NCI-H82 (cell line): ENCODE measurements around the gene COX8A.

Source experiments
- DNase-seq: peaks from one replicate; lab custom pipeline; 2025; lab: John Stamatoyannopoulos, UW

COX8A gene

DNA sequence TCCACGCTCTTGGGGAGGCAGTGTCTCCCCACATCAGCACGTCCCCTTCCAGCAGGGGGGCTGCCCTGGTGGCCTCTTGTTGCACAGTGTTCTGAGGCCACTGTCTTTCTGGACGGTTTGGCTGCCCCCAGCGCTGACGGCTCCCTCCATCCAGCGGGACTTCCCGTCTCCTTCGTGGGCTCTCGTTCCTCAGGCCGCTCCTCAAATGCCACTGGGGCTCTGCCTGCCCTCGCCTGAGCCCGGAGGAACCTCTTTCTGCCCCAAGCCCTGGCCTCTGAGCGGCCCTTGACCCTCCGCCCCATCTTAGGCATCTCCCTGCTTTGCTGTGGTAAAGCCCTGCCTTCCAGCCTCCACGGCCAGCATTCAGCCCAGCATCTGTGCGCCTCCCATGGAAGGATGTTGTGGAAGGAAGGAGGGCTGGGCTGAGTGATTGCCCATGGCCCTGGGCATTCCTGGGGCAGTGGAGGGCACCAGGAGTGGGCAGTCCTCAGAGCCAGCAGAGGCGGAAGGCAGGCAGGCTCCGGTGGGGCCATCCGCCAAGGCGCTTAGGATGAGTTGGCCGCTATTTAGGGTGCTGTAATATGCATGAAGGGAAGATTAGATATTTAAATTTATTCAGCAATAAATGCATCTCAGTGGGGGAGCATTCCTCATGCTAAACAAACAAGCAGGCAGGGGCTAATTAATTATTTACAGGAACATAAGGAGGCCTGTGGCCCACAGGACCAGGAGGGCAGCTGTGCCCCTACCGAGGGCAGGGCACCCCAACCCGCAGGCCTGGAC, 29.6 kb downstream of the COX8A start:
- DNase-seq: no peak

DNA sequence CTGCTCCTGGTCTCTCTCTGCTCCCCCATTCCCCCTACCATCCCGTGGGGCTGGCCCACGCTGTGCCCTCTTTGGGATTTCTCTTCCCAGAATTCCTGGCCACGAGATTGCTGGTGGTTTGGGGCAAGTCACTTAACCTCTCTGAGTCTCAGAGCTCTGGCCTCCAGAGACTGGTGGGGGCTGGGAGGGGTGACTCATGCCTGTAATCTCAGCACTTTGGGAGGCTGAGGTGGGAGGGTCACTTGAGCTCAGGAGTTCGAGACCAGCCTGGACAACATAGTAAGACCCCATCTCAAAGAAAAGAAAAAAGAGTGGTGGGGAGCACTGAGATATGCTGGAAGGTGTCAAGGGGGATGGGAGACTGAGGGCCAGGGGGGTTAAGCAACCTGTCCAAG, 30.2 kb downstream of the COX8A start:
- DNase-seq: no peak

GRCh38 chr11:64005691-64006090, 31.3 kb downstream of the COX8A start:
- DNase-seq: no peak

GRCh38 chr11:64006398-64006797, 32.0 kb downstream of the COX8A start:
- DNase-seq: no peak

DNA sequence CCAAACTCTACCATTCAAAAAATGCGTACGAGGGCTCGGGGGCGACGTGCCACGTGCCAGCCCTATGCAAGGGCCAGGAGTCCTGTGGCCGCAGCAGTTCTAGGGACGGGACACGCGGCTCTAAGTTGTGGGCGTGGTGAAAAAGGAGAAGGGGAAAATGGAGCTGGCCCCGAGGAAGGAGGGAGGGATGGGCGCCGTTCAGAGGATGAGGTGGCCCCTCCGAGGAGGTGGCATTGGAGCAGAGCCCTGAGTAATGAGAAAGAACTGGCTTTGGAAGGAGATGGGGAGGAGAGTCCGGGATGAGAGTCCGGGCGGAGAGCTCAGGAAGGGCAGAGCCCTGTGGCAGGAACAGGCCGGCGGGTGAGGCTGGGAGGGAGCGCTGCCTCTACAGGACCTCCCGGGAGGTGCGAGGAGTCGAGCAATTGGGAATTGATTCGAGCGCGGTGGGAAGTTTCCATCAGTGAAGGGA, 32.8 kb downstream of the COX8A start:
- DNase-seq: peak; percentile 36

DNA sequence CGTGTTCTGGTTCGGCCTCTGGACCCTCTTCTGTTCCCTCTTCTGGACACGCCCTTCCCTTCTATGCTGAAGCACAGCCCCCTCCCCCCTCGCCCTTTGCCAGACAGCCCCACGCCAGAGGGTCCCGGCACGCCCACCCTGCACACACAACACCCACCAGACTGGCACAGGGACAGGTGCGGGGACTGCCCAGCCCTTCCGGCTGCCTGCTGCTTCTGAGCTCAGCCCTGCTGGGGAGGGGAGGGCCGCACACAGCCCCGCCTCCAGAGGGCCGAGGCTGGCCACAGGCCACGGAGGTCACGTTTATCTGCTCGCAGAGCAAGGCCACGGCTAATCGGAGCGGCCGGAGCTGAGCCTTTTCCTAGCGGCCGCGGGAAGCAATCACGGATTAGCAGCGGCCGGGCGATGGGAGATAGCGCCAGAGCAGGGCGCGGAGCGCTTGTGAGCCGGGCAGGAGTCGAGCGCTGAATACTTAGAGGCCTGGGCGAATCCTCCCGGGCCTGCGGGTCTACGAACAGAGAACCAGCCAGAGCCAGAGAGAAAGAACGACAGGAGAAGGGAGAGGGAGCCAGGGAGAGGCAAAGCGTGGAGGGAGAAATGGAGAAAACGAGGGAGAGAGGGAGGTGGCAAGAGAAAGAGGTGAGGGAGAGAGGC, 33.3 kb downstream of the COX8A start:
- peak; percentile 55 for DNase-seq

DNA sequence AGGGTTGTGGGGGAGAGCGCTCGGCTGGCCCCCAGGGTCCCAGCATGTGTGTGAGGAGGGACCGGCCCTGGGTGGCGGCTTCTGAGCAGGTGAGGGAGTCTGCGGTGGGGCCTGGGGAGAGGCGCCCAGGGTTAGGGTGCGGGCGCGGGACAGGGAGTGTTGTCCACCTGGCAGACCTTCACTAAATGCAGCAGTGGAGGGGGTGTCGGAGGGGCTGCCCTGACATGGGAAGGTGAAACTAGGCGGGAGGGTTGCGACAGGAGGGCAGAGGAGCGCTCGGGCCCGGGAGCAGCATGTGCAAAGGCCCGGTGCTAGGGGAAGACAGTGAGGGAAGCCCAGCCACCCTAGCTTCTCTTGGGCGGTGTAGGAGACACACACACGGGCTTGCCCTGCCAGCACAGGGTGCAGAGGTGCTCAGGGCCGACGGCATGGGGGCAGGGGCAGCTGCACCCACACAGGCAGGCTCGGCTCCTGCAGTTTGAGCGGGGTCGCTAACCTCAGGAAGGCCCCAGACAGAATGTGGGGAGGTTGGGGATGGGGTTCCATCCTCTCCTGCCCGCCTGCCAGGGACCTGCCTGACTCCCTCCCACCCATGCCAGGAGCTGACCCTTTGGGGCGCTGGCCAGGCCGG, 34.0 kb downstream of the COX8A start:
- DNase-seq: no peak

DNA sequence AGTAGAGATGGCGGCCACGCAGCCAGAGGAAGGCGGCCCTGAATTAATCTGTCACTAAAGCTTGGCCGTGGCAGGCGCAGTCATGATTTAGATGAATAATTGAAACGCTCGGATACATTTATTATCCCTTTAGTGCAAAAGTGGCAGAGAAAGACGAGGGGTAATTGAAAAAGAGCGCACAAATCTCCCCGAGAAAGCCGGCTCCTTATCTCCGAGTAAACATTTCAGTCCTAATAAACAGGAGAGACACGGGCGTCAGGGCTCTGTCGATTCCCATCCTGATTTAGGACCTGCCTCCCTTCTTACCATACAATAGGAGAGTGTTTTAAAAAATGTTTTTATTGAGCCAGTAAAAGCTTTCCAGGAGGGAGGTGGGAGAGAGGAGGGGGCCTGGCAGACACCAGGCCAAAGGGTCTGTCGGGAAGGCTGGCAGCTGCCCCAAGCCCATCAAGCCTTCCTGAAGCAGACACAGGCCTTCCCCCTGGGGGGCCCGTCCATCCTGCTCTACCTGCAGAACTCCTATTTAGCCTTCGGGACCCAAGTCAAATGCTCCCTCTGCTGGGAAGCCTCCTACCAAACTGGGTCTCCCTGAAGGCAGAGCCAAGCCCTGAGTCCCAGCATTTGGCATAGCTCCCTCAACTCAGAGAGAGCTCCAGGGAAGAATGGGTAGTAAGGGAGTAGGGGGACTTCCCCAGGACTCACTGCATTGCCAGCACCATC, 34.7 kb downstream of the COX8A start:
- DNase-seq: no peak

GRCh38 chr11:64009710-64010109, 35.3 kb downstream of the COX8A start:
- no peak for DNase-seq

- DNase-seq: no peak
Observed at GRCh38 chr11:64010783-64011182, 36.4 kb downstream of the COX8A start.

DNA sequence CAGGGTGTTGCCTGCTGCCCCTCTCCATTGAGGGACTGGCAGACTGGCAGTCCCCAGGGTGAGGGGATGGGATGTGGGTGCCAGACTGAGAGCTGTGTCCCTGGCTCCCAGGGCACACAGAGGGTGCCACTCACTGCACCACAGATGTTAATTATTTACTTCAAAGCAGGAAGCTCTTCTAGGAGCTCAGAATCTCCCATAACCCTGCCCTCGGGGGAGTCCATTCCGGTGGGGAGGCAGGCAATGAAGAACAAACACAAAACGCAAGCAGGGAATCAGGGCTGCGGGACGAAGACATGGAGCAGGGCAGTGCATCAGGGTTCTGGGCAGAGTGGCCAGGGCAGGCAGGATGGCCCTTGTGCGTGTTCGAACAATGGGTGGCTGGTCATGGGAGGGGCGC, 37.0 kb downstream of the COX8A start:
- DNase-seq: no peak

- DNase-seq: no peak
Observed at GRCh38 chr11:64013141-64013896, 38.9 kb downstream of the COX8A start.

GRCh38 chr11:64014356-64014755, 39.9 kb downstream of the COX8A start:
- no peak for DNase-seq

GRCh38 chr11:64015510-64015909, 41.1 kb downstream of the COX8A start:
- no peak for DNase-seq

GRCh38 chr11:64015935-64016845, 41.8 kb downstream of the COX8A start:
- no peak for DNase-seq

DNA sequence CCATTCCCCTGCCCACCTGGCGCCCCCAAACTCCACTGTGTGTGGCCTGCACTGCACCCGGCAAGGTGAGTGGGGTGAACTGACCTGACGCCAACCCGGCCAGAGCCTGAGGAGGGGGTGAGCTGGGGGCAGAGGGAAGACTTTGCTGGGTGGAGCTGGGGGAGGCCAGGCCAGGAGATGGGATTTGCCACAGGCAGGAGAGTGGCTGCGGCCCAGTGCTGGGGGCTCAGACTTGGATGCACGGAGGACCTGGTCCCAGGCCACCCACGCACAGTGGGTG, 43.5 kb downstream of the COX8A start:
- DNase-seq: no peak

DNA sequence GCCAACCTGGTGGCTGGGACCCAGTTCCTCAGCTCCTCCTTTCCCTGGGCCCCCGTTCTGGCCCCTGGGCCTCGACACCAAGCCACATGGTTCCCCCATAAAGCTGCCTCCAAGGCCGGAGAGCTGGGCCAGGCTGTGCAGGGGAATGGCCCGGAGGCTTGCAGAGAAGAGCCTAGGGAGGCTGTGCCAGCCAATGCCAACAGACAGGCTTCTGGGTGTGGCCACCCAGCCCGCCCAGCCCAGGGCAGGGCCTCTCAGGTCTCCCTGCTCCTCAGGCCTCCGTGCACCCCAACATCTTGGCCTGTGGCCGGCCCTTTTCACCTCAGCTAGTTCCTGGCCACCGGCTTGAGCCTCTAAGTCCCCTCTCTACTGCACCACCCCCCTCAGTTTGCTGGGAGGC, 43.9 kb downstream of the COX8A start:
- DNase-seq: no peak

GRCh38 chr11:64019106-64020037, 45.0 kb downstream of the COX8A start:
- no peak for DNase-seq

DNA sequence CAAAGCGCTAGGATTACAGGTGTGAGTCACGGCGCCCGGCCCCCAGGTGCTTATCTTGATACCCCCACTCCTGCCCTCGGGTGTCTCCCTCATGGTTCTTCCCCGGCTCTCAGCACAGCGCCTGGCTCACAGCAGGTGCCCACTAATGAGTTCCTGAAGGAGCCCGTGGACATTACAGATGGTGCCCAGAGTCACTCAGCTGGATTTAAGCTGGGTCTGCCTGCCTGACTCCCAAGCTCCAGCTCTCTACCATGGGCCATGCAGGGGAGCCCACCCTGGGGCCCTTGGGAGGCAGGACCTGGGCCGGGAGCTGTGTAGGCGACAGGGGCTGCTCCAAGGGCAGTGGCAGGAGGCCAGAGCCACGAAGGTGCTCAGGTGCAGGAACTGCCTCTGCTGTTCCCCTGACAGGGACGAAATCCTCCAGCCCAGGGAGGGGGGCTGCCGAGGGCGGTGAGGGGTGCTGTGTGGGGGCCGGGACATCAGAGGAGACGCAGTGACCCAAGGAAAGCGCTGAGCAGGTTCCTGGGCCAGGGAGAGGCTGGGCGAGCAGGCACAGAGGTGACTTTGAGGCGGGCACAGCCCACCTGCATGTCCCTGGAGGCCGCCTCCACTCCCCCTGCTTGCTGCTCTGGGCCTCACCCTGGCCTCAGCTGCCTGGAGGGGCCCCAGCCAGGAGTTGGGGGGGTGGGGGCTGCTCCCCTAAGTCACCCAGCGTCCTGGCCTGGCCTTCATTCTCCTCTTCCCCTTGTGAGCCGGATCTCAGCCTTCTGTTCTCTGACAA, 46.7 kb downstream of the COX8A start:
- DNase-seq: no peak
